ENCODE results near the gene CYP4F8. TPM values are rescaled to one million over a fixed set of nuclear protein-coding genes. Genes with fewer than 3 reads are reported as not detected.
"Not testable (repeated sequence)": the region's sequence is repeated elsewhere in the genome, so short reads cannot be mapped to it uniquely, and the experiment has no call there.

Gene CYP4F8
- total and polyA plus RNA-seq, 4 donors = not detected

DNA sequence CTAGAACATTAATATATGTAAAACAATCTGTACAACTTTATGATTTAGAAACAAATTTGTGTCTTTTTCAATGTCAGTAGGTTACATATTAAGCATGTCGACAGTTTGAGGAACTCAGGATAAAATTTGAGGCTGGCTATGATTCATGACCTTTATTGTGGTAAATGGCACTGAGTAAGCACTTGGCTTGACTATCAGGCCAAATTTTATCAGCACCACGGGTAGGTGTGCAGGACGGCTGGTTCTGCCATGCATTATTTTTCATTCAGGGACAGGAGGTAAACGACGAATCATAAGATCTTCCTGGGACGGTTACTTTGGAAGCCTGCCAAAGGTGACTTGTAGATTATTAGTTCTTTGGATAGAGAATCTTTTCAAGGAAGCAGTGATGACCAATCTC, 19.9 kb upstream of the CYP4F8 start:
- Histone ChIP-seq H3K27me3 (ENCODE audit: control insufficient read depth in 4 of 4, insufficient read depth in 4 of 4, low read length in 3 of 4) (no peaks in the 10 kb centered on the region), H3K36me3 (ENCODE audit: control insufficient read depth in 4 of 4, insufficient read depth in 3 of 4, low read depth in 1 of 4, low read length in 3 of 4) (no peaks in the 10 kb centered on the region), H3K9me3 (ENCODE audit: control insufficient read depth in 4 of 4, low read length in 3 of 4) (peaks cover 0 to 7% (median 1%) of the 10 kb centered on the region in 4 donors), H3K9ac (ENCODE audit: low read depth in 1 of 2, low read length in 2 of 2) (no peak overlapping the region), H3K4me1 (ENCODE audit: control insufficient read depth in 4 of 4, insufficient read depth in 4 of 4, low read length in 3 of 4) (no peaks in the 10 kb centered on the region), H3K4me3 (ENCODE audit: low read depth in 1 of 3, low read length in 3 of 3) (no peak overlapping the region), H3K27ac (ENCODE audit: low read depth in 1 of 2, low read length in 2 of 2) (no peak overlapping the region)
- TF ChIP-seq, protein P1, sequence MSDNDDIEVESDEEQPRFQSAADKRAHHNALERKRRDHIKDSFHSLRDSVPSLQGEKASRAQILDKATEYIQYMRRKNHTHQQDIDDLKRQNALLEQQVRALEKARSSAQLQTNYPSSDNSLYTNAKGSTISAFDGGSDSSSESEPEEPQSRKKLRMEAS (IDR thresholded peaks at IDR 0.05) = no peak
- TF ChIP-seq, protein P2, sequence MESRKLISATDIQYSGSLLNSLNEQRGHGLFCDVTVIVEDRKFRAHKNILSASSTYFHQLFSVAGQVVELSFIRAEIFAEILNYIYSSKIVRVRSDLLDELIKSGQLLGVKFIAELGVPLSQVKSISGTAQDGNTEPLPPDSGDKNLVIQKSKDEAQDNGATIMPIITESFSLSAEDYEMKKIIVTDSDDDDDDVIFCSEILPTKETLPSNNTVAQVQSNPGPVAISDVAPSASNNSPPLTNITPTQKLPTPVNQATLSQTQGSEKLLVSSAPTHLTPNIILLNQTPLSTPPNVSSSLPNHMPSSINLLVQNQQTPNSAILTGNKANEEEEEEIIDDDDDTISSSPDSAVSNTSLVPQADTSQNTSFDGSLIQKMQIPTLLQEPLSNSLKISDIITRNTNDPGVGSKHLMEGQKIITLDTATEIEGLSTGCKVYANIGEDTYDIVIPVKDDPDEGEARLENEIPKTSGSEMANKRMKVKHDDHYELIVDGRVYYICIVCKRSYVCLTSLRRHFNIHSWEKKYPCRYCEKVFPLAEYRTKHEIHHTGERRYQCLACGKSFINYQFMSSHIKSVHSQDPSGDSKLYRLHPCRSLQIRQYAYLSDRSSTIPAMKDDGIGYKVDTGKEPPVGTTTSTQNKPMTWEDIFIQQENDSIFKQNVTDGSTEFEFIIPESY (IDR thresholded peaks at IDR 0.05) = no peak
- TF ChIP-seq TAF1 (conservative IDR thresholded peaks at IDR 0.05) (no peak), FOXA1 (IDR thresholded peaks at IDR 0.05) (no peak), FOXA2 (IDR thresholded peaks at IDR 0.05) (no peak)
- no peak for DNase-seq (ENCODE audit: low spot score)
- 45% methylated on average over 6 of the region's 6 CpGs for WGBS

DNA sequence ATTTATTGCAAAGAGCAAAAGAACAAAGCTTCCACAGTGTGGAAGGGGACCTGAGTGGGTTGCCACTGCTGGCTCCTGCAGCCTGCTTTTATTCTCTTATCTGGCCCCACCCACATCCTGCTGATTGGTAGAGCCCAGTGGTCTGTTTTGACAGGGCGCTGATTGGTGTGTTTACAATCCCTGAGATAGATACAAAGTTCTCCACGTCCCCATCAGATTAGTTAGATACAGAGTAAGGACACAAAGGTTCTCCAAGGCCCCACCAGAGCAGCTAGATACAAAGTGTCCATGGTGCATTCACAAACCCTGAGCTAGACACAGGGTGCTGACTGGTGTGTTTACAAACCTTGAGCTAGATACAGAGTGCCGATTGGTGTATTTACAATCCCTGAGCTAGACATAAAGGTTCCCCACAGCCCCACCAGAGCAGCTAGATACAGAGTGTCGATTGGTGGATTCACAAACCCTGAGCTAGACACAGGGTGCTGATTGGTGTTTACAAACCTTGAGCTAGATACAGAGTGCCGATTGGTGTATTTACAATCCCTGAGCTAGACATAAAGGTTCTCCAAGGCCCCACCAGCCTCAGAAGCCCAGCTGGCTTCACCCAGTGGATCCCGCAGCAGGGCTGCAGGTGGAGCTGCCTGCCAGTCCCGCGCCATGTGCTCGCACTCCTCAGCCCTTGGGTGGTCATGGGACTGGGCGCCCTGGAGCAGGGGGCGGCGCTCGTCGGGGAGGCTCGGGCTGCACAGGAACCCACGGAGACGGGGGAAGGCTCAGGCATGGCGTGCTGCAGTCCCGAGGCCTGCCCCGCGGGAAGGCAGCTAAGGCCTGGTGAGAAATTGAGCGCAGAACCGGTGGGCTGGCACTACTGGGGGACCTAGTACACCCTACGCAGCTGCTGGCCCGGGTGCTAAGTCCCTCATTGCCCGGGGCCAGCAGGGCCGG, 6.8 kb upstream of the CYP4F8 start:
- WGBS = 88% methylated on average over 27 of the region's 27 CpGs
- not testable (repeated sequence) for H3K9me3 ChIP-seq (ENCODE audit: control insufficient read depth in 4 of 4, low read length in 3 of 4); H3K36me3 ChIP-seq (ENCODE audit: control insufficient read depth in 4 of 4, insufficient read depth in 3 of 4, low read depth in 1 of 4, low read length in 3 of 4); DNase-seq (ENCODE audit: low spot score); H3K4me1 ChIP-seq (ENCODE audit: control insufficient read depth in 4 of 4, insufficient read depth in 4 of 4, low read length in 3 of 4); H3K27me3 ChIP-seq (ENCODE audit: control insufficient read depth in 4 of 4, insufficient read depth in 4 of 4, low read length in 3 of 4); H3K4me3 ChIP-seq (ENCODE audit: low read depth in 1 of 3, low read length in 3 of 3); H3K9ac ChIP-seq (ENCODE audit: low read depth in 1 of 2, low read length in 2 of 2); H3K27ac ChIP-seq (ENCODE audit: low read depth in 1 of 2, low read length in 2 of 2)

DNA sequence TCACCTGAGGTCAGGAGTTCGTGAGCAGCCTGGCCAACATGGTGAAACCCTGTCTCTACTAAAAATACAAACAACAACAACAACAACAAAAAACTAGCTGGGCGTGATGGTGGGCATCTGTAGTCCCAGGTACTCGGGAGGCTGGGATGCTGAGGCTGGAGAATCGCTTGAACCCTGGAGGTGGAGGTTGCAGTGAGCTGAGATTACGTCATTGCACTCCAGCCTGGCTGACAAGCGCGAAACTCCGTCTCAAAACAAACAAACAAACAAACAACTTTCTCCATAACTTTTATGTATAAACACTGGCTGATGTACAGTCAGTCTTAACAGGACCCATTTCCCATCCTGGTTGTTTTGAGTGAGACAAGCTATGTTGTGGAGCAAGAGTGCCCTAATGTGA, 5.8 kb upstream of the CYP4F8 start:
- Histone ChIP-seq H3K4me3 (ENCODE audit: low read depth in 1 of 3, low read length in 3 of 3) (no peak overlapping the region), H3K9me3 (ENCODE audit: control insufficient read depth in 4 of 4, low read length in 3 of 4) (no peaks in the 10 kb centered on the region), H3K36me3 (ENCODE audit: control insufficient read depth in 4 of 4, insufficient read depth in 3 of 4, low read depth in 1 of 4, low read length in 3 of 4) (no peaks in the 10 kb centered on the region), H3K27me3 (ENCODE audit: control insufficient read depth in 4 of 4, insufficient read depth in 4 of 4, low read length in 3 of 4) (no peaks in the 10 kb centered on the region), H3K4me1 (ENCODE audit: control insufficient read depth in 4 of 4, insufficient read depth in 4 of 4, low read length in 3 of 4) (no peaks in the 10 kb centered on the region), H3K9ac (ENCODE audit: low read depth in 1 of 2, low read length in 2 of 2) (no peak overlapping the region), H3K27ac (ENCODE audit: low read depth in 1 of 2, low read length in 2 of 2) (no peak overlapping the region)
- DNase-seq (ENCODE audit: low spot score) = no peak
- TF ChIP-seq RAD21 (IDR thresholded peaks at IDR 0.05) (no peak), HNF4G (IDR thresholded peaks at IDR 0.05) (no peak), JUND (IDR thresholded peaks at IDR 0.05) (no peak), TAF1 (conservative IDR thresholded peaks at IDR 0.05) (no peak), EGR1 (IDR thresholded peaks at IDR 0.05; ENCODE audit: low read depth in 2 of 2) (no peak), FOXA2 (IDR thresholded peaks at IDR 0.05) (no peak), GABPA (IDR thresholded peaks at IDR 0.05 in 1 of 2, conservative IDR thresholded peaks at IDR 0.05 in 1 of 2) (no peak), HNF4A (conservative IDR thresholded peaks at IDR 0.05) (no peak), FOXA1 (IDR thresholded peaks at IDR 0.05) (no peak)
- TF ChIP-seq, protein P2 (IDR thresholded peaks at IDR 0.05) = no peak
- WGBS = 75% methylated on average over 8 of the region's 8 CpGs

Data from liver (tissue), 9 donors.